IgD-negative memory B cell (primary cell): ENCODE data around the gene IGFLR1. TPM values are rescaled to one million over a fixed set of nuclear protein-coding genes. Genes with fewer than 3 reads are reported as not detected.
A peak's percentile ranks its signal among the peaks of the same experiment; 100 is the strongest.
"Not testable (repeated sequence)": the region's sequence is repeated elsewhere in the genome, so short reads cannot be mapped to it uniquely, and the experiment has no call there.

Experiments used
- H3K27ac Mint-ChIP-seq, 3 donors: one replicate each; pipeline ENCODE4 v1.8.0; 2020 to 2022; ENCODE audit warnings: mild to moderate bottlenecking in 3 of 3, mixed read lengths in 3 of 3, moderate library complexity in 1 of 3
- H3K27me3 Mint-ChIP-seq: one replicate; pipeline ENCODE4 v1.8.0; 2021; ENCODE audit warnings: mixed read lengths
- H3K36me3 Mint-ChIP-seq: one replicate; pipeline ENCODE4 v1.8.0; 2020; ENCODE audit warnings: mild to moderate bottlenecking, mixed read lengths
- H3K4me1 Mint-ChIP-seq, 3 donors: one replicate each; pipeline ENCODE4 v1.8.0; 2020 to 2022; ENCODE audit warnings: mixed read lengths in 3 of 3, mild to moderate bottlenecking in 1 of 3
- H3K4me3 Mint-ChIP-seq, 4 donors: one replicate each; pipeline ENCODE4 v1.8.0; 2020 to 2022; ENCODE audit warnings: mild to moderate bottlenecking in 4 of 4, mixed read lengths in 4 of 4, moderate library complexity in 3 of 4
- H3K9me3 Mint-ChIP-seq, 3 donors: one replicate each; pipeline ENCODE4 v1.8.0; 2020 to 2021; ENCODE audit warnings: mixed read lengths in 3 of 3, mild to moderate bottlenecking in 1 of 3
- polyA plus RNA-seq: library from polyadenylated mRNA; unstranded; fragments of 300-500 nt; fragmentation: Illumina TruSeq; gene quantifications from one replicate; pipeline ENCODE4 v1.2.3, GENCODE V29; 2021

The IGFLR1 gene
- polyA plus RNA-seq, 1 donor from 2014 or later = 140 TPM

GRCh38 chr19:35730326-35730725, 11.9 kb downstream of the IGFLR1 start:
- peak overlapping the region in 1 of 3 donors; percentile 53 for H3K27ac Mint-ChIP-seq
- H3K36me3 Mint-ChIP-seq = peaks cover 4% of the 10 kb centered on the region
- no peaks in the 10 kb centered on the region for H3K9me3 Mint-ChIP-seq
- no peak overlapping the region for H3K4me3 Mint-ChIP-seq
- H3K27me3 Mint-ChIP-seq = no peaks in the 10 kb centered on the region
- no peaks in the 10 kb centered on the region for H3K4me1 Mint-ChIP-seq

- Mint-ChIP-seq H3K36me3 (peaks cover 4% of the 10 kb centered on the region), H3K9me3 (no peaks in the 10 kb centered on the region), H3K27me3 (no peaks in the 10 kb centered on the region), H3K4me3 (no peak overlapping the region), H3K27ac (no peak overlapping the region), H3K4me1 (no peaks in the 10 kb centered on the region)
Measured at GRCh38 chr19:35729763-35730162, 12.5 kb downstream of the IGFLR1 start.

- no peak overlapping the region for H3K4me3 Mint-ChIP-seq
- H3K27me3 Mint-ChIP-seq = no peaks in the 10 kb centered on the region
- H3K36me3 Mint-ChIP-seq = peaks cover 4% of the 10 kb centered on the region
- H3K4me1 Mint-ChIP-seq = no peaks in the 10 kb centered on the region
- H3K27ac Mint-ChIP-seq = no peak overlapping the region
- no peaks in the 10 kb centered on the region for H3K9me3 Mint-ChIP-seq
Measured at GRCh38 chr19:35729021-35729420, 13.2 kb downstream of the IGFLR1 start.

GRCh38 chr19:35727956-35728706, 14.1 kb downstream of the IGFLR1 start:
- no peak overlapping the region for H3K27ac Mint-ChIP-seq
- H3K4me3 Mint-ChIP-seq = peak overlapping the region in 1 of 4 donors; percentile 65
- no peaks in the 10 kb centered on the region for H3K9me3 Mint-ChIP-seq
- peaks cover 4% of the 10 kb centered on the region for H3K36me3 Mint-ChIP-seq
- no peaks in the 10 kb centered on the region for H3K4me1 Mint-ChIP-seq
- no peaks in the 10 kb centered on the region for H3K27me3 Mint-ChIP-seq

GRCh38 chr19:35727053-35727955, 14.9 kb downstream of the IGFLR1 start:
- peak overlapping the region in 1 of 3 donors; percentile 46 for H3K27ac Mint-ChIP-seq
- no peaks in the 10 kb centered on the region for H3K4me1 Mint-ChIP-seq
- H3K27me3 Mint-ChIP-seq = no peaks in the 10 kb centered on the region
- peaks cover 4% of the 10 kb centered on the region for H3K36me3 Mint-ChIP-seq
- no peak overlapping the region for H3K4me3 Mint-ChIP-seq
- no peaks in the 10 kb centered on the region for H3K9me3 Mint-ChIP-seq

GRCh38 chr19:35725216-35725861, 16.9 kb downstream of the IGFLR1 start:
- H3K4me1 Mint-ChIP-seq = peaks cover 0 to 1% (median 0%) of the 10 kb centered on the region in 3 donors
- no peaks in the 10 kb centered on the region for H3K27me3 Mint-ChIP-seq
- peaks cover 4% of the 10 kb centered on the region for H3K36me3 Mint-ChIP-seq
- H3K9me3 Mint-ChIP-seq = no peaks in the 10 kb centered on the region
- H3K4me3 Mint-ChIP-seq = no peak overlapping the region
- H3K27ac Mint-ChIP-seq = peak overlapping the region in 1 of 3 donors; percentile 48

GRCh38 chr19:35724560-35724959, 17.7 kb downstream of the IGFLR1 start:
- Mint-ChIP-seq H3K36me3 (peaks cover 4% of the 10 kb centered on the region), H3K27ac (no peak overlapping the region)

GRCh38 chr19:35724132-35724531, 18.1 kb downstream of the IGFLR1 start:
- peak overlapping the region in 1 of 4 donors; percentile 57 for H3K4me3 Mint-ChIP-seq
- H3K9me3 Mint-ChIP-seq, H3K36me3 Mint-ChIP-seq: not testable (repeated sequence)

More at GRCh38 chr19:35724560-35724959, 17.7 kb downstream of the IGFLR1 start:
- Mint-ChIP-seq H3K9me3 (no peaks in the 10 kb centered on the region), H3K4me3 (peak overlapping the region in 1 of 4 donors; percentile 57), H3K27me3 (no peaks in the 10 kb centered on the region), H3K4me1 (peaks cover 0 to 2% (median 2%) of the 10 kb centered on the region in 3 donors)

GRCh38 chr19:35723671-35724070, 18.6 kb downstream of the IGFLR1 start:
- H3K27me3 Mint-ChIP-seq = no peaks in the 10 kb centered on the region
- peaks cover 0 to 10% (median 5%) of the 10 kb centered on the region in 3 donors for H3K4me1 Mint-ChIP-seq
- H3K27ac Mint-ChIP-seq = no peak overlapping the region
- peak overlapping the region in 2 of 4 donors; percentile 21 to 57 for H3K4me3 Mint-ChIP-seq
- H3K9me3 Mint-ChIP-seq = no peaks in the 10 kb centered on the region
- peaks cover 4% of the 10 kb centered on the region for H3K36me3 Mint-ChIP-seq

More at GRCh38 chr19:35724132-35724531, 18.1 kb downstream of the IGFLR1 start:
- H3K4me1 Mint-ChIP-seq, H3K27ac Mint-ChIP-seq, H3K27me3 Mint-ChIP-seq: not testable (repeated sequence)

GRCh38 chr19:35722897-35723296, 19.4 kb downstream of the IGFLR1 start:
- Mint-ChIP-seq H3K27ac (no peak overlapping the region), H3K27me3 (no peaks in the 10 kb centered on the region), H3K36me3 (peaks cover 4% of the 10 kb centered on the region), H3K4me1 (peaks cover 0 to 10% (median 5%) of the 10 kb centered on the region in 3 donors), H3K9me3 (no peaks in the 10 kb centered on the region), H3K4me3 (no peak overlapping the region)

- no peaks in the 10 kb centered on the region for H3K27me3 Mint-ChIP-seq
- no peaks in the 10 kb centered on the region for H3K9me3 Mint-ChIP-seq
- H3K4me1 Mint-ChIP-seq = peaks cover 0 to 10% (median 5%) of the 10 kb centered on the region in 3 donors
- H3K36me3 Mint-ChIP-seq = peaks cover 1% of the 10 kb centered on the region
- no peak overlapping the region for H3K27ac Mint-ChIP-seq
- peak overlapping the region in 1 of 4 donors; percentile 9 for H3K4me3 Mint-ChIP-seq
Measured at GRCh38 chr19:35722461-35722860, 19.8 kb downstream of the IGFLR1 start.

GRCh38 chr19:35721374-35721773, 20.9 kb downstream of the IGFLR1 start:
- peaks cover 5 to 15% (median 7%) of the 10 kb centered on the region in 3 donors for H3K4me1 Mint-ChIP-seq
- no peak overlapping the region for H3K27ac Mint-ChIP-seq
- H3K4me3 Mint-ChIP-seq = peak overlapping the region in 3 of 4 donors; percentile 17 to 27 (median 25)
- H3K9me3 Mint-ChIP-seq = no peaks in the 10 kb centered on the region
- no peaks in the 10 kb centered on the region for H3K27me3 Mint-ChIP-seq
- H3K36me3 Mint-ChIP-seq = peaks cover 1% of the 10 kb centered on the region

GRCh38 chr19:35720648-35721047, 21.6 kb downstream of the IGFLR1 start:
- no peaks in the 10 kb centered on the region for H3K36me3 Mint-ChIP-seq
- peaks cover 9 to 22% (median 13%) of the 10 kb centered on the region in 3 donors for H3K4me1 Mint-ChIP-seq
- H3K27ac Mint-ChIP-seq = no peak overlapping the region

GRCh38 chr19:35720163-35720524, 22.1 kb downstream of the IGFLR1 start:
- H3K4me1 Mint-ChIP-seq = peaks cover 9 to 23% (median 16%) of the 10 kb centered on the region in 3 donors
- no peaks in the 10 kb centered on the region for H3K9me3 Mint-ChIP-seq
- peak overlapping the region in 1 of 4 donors; percentile 42 for H3K4me3 Mint-ChIP-seq
- H3K36me3 Mint-ChIP-seq = no peaks in the 10 kb centered on the region
- H3K27me3 Mint-ChIP-seq = no peaks in the 10 kb centered on the region
- H3K27ac Mint-ChIP-seq = no peak overlapping the region

More at GRCh38 chr19:35720648-35721047, 21.6 kb downstream of the IGFLR1 start:
- Mint-ChIP-seq H3K27me3 (no peaks in the 10 kb centered on the region), H3K4me3 (peak overlapping the region in 1 of 4 donors; percentile 42), H3K9me3 (no peaks in the 10 kb centered on the region)
